ENCODE data around the gene TRIO. TPM values are rescaled to one million over a fixed set of nuclear protein-coding genes. Genes with fewer than 3 reads are reported as not detected.
"Not testable (repeated sequence)": the region's sequence is repeated elsewhere in the genome, so short reads cannot be mapped to it uniquely, and the experiment has no call there.

TRIO gene
- total RNA-seq, 2 experiments from 2014 or later: 3.5 to 6.6 TPM

DNA sequence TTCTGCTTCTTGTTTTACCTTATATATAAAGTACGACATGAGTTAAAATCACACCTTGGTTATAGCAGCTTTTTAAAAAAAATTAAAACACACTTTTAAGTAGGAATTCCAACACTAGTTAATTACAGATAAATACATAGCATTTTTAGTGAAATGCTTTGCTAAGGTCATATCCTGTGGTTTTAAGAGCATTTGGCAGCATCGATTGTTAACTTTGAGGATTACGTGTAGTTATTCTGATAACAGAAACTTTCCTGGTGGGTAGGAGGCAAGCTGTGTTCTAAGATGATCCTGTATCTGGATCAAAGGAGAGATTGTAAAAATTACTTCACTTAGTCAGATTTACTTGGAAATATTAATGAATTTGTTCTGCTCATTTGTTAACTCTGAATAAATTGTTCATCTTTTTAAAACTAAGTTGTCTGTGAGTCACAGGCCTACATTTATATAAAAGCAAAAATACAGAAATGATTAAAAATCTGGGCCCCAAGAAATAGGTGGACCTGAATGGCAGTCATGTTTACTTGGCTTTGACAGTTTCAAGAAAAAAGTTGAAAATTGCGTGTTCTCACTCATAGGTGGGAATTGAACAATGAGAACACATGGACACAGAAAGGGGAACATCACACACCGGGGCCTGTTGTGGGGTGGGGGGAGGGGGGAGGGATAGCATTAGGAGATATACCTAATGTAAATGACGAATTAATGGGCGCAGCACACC is 58.3 kb downstream of the TRIO start:
- POLR2A ChIA-PET: no interaction called here

DNA sequence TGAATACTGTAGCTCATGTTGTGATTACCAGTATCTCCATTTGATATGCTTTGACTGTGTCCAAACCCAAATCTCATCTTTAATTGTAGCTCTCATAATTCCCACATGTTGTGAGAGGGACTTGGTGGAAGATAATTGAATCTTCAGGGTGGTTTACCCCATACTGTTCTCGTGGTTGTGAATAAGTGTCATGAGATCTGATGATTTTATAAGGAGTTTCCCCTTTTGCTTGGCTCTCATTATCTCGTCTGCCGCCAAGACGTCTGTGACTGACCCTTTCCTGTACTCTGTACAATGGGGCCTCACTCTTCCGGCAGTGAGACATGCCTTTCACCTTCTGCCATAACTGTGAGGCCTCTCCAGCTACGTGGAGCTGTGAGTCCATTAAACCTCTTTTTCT is 59.3 kb downstream of the TRIO start:
- no peak for ATAC-seq
- DNase-seq: no peak
- Mint-ChIP-seq H3K36me3 (ENCODE audit: low read depth) (no peaks in the 10 kb centered on the region), H3K4me3 (no peak overlapping the region), H3K4me1 (ENCODE audit: low read depth) (peaks cover 10% of the 10 kb centered on the region), H3K9me3 (ENCODE audit: insufficient read depth) (no peaks in the 10 kb centered on the region), H3K27me3 (ENCODE audit: low read depth) (peaks cover 11% of the 10 kb centered on the region), H3K27ac (no peak overlapping the region)
- ChIA-PET POLR2A (no interaction called here), CTCF (interaction anchor here (1.6 kb wide), 1 partner anchor 68 kb away, joined by 3 read pairs; no protein-coding TSS in a partner anchor)

More for the DNA sequence above, 58.3 kb downstream of the TRIO start:
- no peak overlapping the region for H3K4me3 Mint-ChIP-seq
- ATAC-seq (no peak), DNase-seq (no peak)
- peaks cover 8% of the 10 kb centered on the region for H3K27me3 Mint-ChIP-seq (ENCODE audit: low read depth)
- no peaks in the 10 kb centered on the region for H3K9me3 Mint-ChIP-seq (ENCODE audit: insufficient read depth)
- H3K4me1 Mint-ChIP-seq (ENCODE audit: low read depth): peaks cover 10% of the 10 kb centered on the region
- no peaks in the 10 kb centered on the region for H3K36me3 Mint-ChIP-seq (ENCODE audit: low read depth)
- CTCF ChIA-PET: interaction anchor here (1.6 kb wide), 1 partner anchor 69 kb away, joined by 3 read pairs; no protein-coding TSS in a partner anchor
- H3K27ac Mint-ChIP-seq: no peak overlapping the region

DNA sequence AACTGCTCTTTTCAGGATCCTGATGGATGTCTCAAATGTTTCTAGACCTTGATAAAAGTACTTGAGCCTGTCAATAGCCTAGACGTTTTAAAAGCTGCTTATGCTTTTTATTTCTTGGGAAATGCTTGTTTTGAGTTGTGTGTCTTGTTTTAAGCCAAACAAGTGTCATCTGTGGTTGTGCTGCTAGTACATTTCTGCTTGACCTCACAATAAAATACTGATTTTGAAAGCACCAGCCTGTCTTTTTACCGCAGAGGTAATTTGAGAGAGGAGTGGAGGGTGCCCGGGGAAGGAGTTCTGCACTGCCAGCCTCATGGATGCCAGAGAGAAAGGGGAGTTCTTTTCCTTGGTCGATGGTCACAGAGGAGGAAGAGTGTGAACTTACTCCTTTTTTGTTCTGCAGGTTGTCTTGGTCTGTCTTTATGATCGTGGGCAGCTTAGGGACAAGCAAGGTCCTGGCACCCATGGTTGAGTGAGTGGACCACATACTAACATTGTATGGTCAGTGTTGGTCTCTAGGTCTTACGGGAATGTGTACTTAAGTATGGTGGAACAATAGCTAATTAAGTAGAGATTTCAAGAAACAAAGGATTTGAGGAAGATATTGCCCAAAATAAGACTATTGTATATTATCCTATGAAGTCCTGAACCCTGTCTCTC is 61.0 kb downstream of the TRIO start:
- Mint-ChIP-seq H3K27me3 (ENCODE audit: low read depth) (peaks cover 15% of the 10 kb centered on the region), H3K27ac (no peak overlapping the region), H3K4me3 (no peak overlapping the region), H3K9me3 (ENCODE audit: insufficient read depth) (no peaks in the 10 kb centered on the region), H3K4me1 (ENCODE audit: low read depth) (peaks cover 10% of the 10 kb centered on the region), H3K36me3 (ENCODE audit: low read depth) (no peaks in the 10 kb centered on the region)
- DNase-seq: no peak
- no peak for ATAC-seq
- POLR2A ChIA-PET: interaction anchor here (0.6 kb wide), 1 partner anchor 39 kb away, joined by 3 read pairs; no protein-coding TSS in a partner anchor
- CTCF ChIA-PET: no interaction called here

DNA sequence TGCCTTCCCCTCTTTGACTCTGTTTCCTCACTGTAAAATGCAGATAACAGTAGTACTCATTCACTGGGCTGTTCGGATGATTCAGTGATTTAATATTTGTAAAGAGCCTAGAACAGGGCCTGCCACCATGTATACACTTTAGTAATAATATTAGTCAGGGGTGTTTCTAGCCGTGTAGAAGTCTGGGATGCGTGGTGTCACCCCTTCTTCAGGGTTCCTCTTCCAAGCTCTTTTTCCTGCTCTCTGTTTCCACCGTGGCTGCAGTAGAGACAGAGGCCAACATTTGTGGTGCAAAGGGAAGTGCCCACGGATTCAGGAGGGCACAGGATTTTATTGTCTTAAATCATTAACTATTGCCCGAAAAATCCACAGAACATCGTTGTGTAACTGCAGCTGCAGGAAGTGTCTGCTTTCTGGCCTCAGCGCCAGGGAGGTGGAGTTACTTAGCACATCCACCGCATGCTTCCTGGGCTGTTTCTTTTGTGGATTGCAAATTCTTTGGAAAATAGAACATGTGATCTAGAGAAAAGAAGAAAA is 61.7 kb downstream of the TRIO start:
- Mint-ChIP-seq H3K9me3 (ENCODE audit: insufficient read depth) (no peaks in the 10 kb centered on the region), H3K36me3 (ENCODE audit: low read depth) (no peaks in the 10 kb centered on the region), H3K27ac (no peak overlapping the region), H3K4me3 (no peak overlapping the region), H3K27me3 (ENCODE audit: low read depth) (peaks cover 15% of the 10 kb centered on the region), H3K4me1 (ENCODE audit: low read depth) (peaks cover 10% of the 10 kb centered on the region)
- POLR2A ChIA-PET: interaction anchor here (0.6 kb wide), 1 partner anchor 40 kb away, joined by 3 read pairs; no protein-coding TSS in a partner anchor
- no peak for DNase-seq
- CTCF ChIA-PET: no interaction called here
- ATAC-seq: no peak

DNA sequence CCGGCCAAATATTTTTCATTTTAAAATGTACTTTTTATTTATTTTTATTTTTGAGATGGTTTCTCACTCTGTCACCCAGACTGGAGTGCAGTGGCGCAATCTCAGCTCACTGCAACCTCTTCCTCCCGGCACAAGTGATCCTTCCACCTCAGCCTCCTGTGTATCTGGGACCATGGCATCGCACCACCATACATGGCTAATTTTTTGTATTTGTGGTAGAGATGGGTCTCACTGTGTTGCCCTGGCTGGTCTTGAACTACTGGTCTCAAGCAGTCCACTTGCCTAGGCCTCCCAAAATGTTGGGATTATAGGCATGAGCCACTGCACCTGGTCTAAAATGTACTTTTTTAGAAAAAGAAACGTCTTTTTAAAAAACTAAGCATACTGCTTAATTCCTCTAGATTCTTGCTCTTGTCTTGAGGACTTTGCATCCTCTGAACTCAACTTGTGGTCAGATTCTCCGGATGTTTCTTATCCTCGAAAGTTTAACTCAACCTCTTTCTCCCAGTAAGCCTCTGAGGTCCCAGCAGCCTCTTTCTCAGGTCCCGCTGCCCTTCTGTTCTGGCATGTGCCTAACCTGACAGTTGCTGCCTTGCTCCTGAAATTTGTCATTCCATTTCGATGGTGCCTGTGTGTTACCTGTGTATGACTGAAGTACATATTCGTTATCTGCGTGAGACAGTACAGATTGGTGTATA is 63.0 kb downstream of the TRIO start:
- Mint-ChIP-seq H3K27ac (no peak overlapping the region), H3K27me3 (ENCODE audit: low read depth) (peaks cover 18% of the 10 kb centered on the region), H3K4me1 (ENCODE audit: low read depth) (peaks cover 10% of the 10 kb centered on the region), H3K4me3 (no peak overlapping the region), H3K36me3 (ENCODE audit: low read depth) (no peaks in the 10 kb centered on the region), H3K9me3 (ENCODE audit: insufficient read depth) (no peaks in the 10 kb centered on the region)
- POLR2A ChIA-PET: no interaction called here
- CTCF ChIA-PET: no interaction called here
- ATAC-seq (no peak), DNase-seq (no peak)

DNA sequence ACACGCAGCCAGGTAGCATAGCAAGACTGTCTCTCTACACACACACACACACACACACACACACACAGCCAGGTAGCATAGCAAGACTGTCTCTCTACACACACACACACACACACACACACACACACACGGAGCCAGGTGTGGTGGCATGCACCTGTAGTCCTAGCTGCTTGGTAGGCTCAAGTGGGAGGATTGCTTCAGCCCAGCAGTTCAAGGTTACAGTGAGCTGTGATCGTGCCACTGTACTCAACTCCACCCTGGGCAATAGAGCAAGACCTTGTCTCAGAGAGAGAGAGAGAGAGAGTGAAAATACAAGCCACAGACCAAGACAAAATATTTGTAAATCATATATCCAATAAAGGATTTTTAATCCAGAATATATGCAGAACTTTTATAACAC is 64.3 kb downstream of the TRIO start:
- H3K27ac Mint-ChIP-seq; H3K9me3 Mint-ChIP-seq (ENCODE audit: insufficient read depth); CTCF ChIA-PET; H3K36me3 Mint-ChIP-seq (ENCODE audit: low read depth); POLR2A ChIA-PET; DNase-seq; ATAC-seq; H3K4me3 Mint-ChIP-seq; H3K4me1 Mint-ChIP-seq (ENCODE audit: low read depth): not testable (repeated sequence)
- H3K27me3 Mint-ChIP-seq (ENCODE audit: low read depth): peaks cover 20% of the 10 kb centered on the region

DNA sequence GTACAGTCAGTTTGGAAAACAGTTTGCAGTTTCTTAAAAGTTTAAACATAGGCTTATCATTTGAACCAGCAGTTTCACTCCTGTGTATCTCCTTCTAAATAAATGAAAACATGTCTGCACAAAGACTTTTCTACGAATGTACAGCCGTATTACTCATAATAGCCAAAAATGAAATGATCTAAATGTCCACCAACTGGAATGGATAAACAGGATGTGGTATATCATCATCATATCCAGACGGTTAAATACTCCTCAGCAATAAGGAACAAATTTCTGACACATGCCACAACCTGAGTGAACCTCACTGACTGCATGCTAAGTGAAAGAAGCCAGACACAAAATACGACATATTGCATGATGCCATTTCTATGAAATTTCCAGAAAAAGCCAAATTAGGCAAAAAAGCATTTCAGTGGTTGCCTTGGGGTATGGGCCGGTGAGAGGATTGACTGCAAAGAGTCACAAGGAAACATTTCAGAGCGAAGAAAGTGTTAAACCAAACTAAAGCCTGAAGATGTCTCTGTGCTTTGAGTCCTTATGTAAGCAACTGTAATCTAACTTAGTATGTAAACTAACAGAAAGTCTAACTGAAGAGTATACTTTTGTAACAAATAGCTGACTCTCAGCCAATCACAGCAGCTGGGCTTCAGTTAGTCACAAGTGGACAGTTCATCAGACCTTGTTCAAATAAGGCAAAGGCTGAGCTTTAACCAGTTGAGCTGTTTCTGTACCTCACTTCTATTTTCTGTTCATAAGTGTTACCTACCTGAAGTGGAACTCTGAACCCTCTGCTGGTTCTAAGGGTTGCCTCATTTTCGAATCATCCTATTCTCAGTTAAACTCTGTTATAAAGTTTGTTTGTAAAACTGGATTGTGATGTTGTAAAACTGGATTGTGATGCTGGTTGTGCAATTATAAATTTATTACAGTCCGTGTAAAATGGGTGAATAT is 65.2 kb downstream of the TRIO start:
- DNase-seq: no peak
- no peak for ATAC-seq
- Mint-ChIP-seq H3K9me3 (ENCODE audit: insufficient read depth) (no peaks in the 10 kb centered on the region), H3K4me1 (ENCODE audit: low read depth) (peaks cover 10% of the 10 kb centered on the region), H3K4me3 (no peak overlapping the region), H3K27me3 (ENCODE audit: low read depth) (peaks cover 25% of the 10 kb centered on the region), H3K27ac (no peak overlapping the region), H3K36me3 (ENCODE audit: low read depth) (no peaks in the 10 kb centered on the region)
- ChIA-PET CTCF (no interaction called here), POLR2A (no interaction called here)

DNA sequence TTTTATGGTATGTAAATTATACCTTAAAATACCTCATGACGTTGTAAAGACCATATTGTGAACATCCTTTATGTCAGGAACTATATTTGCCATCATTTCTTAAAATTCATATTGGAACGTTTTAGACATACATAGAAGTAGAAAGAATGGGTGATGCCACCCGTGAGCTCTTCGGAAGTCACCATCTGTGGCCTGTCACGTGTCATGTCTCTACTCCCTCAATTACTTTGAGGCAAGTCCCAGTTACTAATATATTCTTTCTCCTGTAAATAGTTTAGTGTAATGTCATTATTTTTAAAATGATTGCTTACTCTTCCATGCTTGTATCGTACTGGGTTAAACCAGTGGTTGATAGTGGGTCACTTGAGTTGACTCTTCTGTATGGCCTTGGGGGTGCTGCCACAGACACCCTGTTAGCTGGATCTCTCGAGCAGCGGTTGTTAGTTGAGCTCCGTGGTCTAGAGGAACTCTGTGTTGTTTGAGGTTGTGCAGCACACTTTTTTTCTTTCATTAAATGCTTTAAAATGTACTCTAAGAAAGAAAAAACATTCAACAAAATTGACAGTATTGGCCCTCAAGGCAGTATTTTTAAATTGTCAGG is 66.2 kb downstream of the TRIO start:
- H3K27ac Mint-ChIP-seq: no peak overlapping the region
- DNase-seq (no peak), ATAC-seq (no peak)
- no peak overlapping the region for H3K4me3 Mint-ChIP-seq
- H3K27me3 Mint-ChIP-seq (ENCODE audit: low read depth): peaks cover 22% of the 10 kb centered on the region
- POLR2A ChIA-PET: no interaction called here
- CTCF ChIA-PET: no interaction called here
- H3K9me3 Mint-ChIP-seq (ENCODE audit: insufficient read depth): no peaks in the 10 kb centered on the region
- H3K36me3 Mint-ChIP-seq (ENCODE audit: low read depth): no peaks in the 10 kb centered on the region
- H3K4me1 Mint-ChIP-seq (ENCODE audit: low read depth): peaks cover 10% of the 10 kb centered on the region

DNA sequence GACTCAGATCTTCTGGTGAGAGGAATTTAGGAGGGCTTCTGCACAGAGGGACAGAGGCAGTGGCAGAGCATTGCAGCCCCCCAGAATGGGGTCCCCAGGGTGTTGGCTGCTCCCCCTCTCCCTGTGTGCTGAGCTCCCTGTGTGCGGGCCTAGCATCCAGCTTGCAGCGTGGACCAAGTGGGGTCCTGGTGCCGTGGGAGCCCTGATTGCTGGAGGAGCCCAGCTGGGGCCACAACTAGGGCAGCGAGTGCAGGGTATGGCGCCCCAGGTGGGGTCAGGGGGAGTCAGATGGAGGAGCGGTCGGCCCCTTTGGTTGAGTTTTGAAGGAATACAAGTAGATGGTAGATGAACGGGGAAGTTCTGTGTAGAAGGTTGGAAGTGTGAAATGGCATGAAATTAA is 66.7 kb downstream of the TRIO start:
- no peak overlapping the region for H3K4me3 Mint-ChIP-seq
- ChIA-PET POLR2A (no interaction called here), CTCF (no interaction called here)
- ATAC-seq (no peak), DNase-seq (no peak)
- H3K27me3 Mint-ChIP-seq (ENCODE audit: low read depth): peaks cover 20% of the 10 kb centered on the region
- no peak overlapping the region for H3K27ac Mint-ChIP-seq
- no peaks in the 10 kb centered on the region for H3K36me3 Mint-ChIP-seq (ENCODE audit: low read depth)
- no peaks in the 10 kb centered on the region for H3K9me3 Mint-ChIP-seq (ENCODE audit: insufficient read depth)
- H3K4me1 Mint-ChIP-seq (ENCODE audit: low read depth): peaks cover 8% of the 10 kb centered on the region

DNA sequence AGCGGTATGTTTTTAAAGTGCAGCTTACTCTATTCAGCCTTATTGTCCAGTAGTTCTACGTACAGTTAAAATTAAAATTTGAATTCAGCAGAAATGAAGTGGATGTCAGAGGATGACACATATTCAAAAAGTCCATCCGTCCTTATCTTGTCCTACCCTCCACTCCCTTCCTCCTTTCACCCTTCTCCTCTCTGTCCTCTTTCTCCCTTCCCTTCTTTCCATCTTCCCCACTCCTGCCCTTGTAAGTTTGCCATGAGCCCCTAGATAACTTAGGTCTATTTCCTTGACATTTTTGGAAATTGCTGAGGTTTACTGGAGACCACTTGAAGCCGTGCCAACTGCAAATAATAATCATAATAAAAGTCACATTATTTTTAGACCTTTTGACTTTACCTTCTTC is 67.6 kb downstream of the TRIO start:
- ChIA-PET POLR2A (no interaction called here), CTCF (no interaction called here)
- Mint-ChIP-seq H3K27me3 (ENCODE audit: low read depth) (peaks cover 20% of the 10 kb centered on the region), H3K9me3 (ENCODE audit: insufficient read depth) (no peaks in the 10 kb centered on the region), H3K27ac (no peak overlapping the region), H3K4me3 (no peak overlapping the region), H3K36me3 (ENCODE audit: low read depth) (no peaks in the 10 kb centered on the region), H3K4me1 (ENCODE audit: low read depth) (peaks cover 2% of the 10 kb centered on the region)
- ATAC-seq (no peak), DNase-seq (no peak)
